IMR-90 (cell line): Measurements from ENCODE around the gene SMIM7.

Source experiments
- RAD21 ChIP-seq: IDR thresholded peaks from 2 replicates; pipeline ENCODE4 v1.6.1; 2012; ENCODE audit warnings: low read length, improper control_type of control experiment
- RFX5 ChIP-seq: IDR thresholded peaks from 2 replicates; pipeline ENCODE4 v1.8.0; 2012; ENCODE audit warnings: low read depth, mild to moderate bottlenecking, low read length, moderate library complexity

DNA sequence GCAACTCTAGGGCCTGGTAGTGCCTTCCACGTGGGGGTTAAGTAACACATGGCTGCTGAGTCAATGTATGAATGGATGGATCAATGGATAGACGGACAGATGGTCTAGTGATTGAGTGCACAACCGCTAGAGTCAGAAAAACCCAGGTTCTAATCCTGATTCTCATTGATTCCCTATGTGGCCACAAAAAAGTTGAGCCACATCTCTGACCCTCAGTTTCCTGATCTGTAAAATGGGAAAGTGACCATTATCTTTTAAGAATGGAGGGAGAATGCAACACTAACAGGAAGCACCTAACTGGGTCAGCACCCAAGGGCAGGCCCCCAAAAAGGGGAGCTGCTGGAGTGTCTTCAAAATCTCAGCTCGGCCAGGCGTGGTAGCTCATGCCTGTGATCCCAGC, 2.6 kb downstream of the SMIM7 start:
- TF ChIP-seq RFX5 (no peak), RAD21 (no peak)
